HG03066 (cell line): ENCODE data around the gene FNBP1.

ENCODE experiments used
- ATAC-seq: cut with Tn5 transposase; IDR thresholded peaks from one replicate; pipeline ENCODE4 v1.9.1; 2021; ENCODE audit warnings: low read depth; ENCODE audit not compliant: unreplicated experiment

Gene FNBP1

DNA sequence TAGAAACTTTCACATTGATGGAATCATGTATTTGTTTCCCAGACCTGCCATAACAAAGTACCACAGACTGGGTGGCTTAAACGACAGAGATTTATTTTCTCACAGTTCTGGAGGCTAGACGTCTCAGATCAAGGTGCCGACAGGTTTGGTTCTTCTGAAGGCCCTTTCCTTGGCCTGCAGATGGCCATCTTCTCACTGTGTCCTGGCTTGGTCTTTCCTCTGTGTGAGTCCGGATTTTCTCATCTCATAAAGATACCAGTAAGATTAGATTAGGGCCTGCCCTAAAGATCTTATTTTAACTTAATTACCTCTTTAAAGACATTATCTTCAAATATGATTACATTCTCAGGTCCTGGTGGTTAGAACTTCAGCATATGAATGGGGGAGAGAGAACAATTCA is 201.9 kb downstream of the FNBP1 start:
- no peak for ATAC-seq

DNA sequence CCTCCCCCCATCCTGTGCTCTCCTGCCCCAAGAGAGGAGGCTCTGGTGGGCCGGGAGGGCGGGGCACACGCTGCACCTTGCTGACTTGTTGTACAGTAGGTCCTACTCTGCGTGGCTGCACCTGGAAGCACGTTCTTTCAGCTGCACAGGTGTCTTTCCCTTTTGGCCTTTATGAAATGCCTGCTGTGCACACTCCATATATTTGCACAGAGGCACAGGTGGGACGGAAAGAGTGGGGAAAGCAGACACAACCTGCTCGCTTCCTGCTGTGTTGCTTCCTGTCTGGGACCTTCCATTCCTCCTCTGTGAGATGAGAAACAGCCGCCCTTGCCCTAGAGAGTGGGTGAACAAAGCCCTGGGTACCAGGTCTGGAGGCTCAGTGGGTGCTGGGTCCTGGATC is 203.0 kb downstream of the FNBP1 start:
- ATAC-seq: no peak

GRCh38 chr9:129839324-129840023 is 203.5 kb downstream of the FNBP1 start:
- ATAC-seq: no peak

DNA sequence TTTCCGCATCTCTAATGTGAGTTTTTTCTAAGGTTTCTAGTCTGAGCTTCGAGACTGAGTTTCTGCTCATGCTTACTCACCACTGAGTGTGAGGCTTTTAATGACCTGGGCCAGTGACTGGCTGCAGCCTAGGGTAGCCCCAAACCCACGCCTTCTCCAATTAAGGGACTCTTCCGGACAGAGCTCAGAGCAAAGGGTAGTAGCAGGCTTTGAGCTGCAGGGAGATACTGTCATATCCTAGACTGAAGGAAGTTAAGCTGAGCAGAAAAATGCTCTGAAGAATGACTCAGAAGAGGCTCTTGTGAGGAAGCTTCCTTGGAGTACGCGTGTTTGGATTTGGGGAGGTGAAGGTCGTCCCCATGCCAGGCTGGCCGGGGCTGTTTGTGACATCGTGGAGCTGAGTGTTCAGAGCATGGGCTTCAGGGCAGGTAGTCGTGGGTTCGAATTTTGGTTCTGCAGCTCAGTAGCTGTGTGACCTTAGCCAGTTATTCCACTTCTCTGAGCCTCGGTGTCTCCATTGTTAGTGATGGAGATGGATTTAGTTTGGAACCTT is 204.2 kb downstream of the FNBP1 start:
- ATAC-seq: no peak
